ENCODE data around the gene FBXL17. TPM values are rescaled to one million over a fixed set of nuclear protein-coding genes. Genes with fewer than 3 reads are reported as not detected.

FBXL17 gene
- total RNA-seq: 10 to 100 TPM; 10.7 to 31.6 (median 22.1) TPM

GRCh38 chr5:108381954-108382783 is at the start of gene FBXL17:
Gene FBXL17 (minus strand): TSS chr5:108382098.
- H3K4me3 ChIP-seq: peak within 1 kb of the TSS; percentile 80 to 94 (median 86)
- TF ChIP-seq, protein P1, sequence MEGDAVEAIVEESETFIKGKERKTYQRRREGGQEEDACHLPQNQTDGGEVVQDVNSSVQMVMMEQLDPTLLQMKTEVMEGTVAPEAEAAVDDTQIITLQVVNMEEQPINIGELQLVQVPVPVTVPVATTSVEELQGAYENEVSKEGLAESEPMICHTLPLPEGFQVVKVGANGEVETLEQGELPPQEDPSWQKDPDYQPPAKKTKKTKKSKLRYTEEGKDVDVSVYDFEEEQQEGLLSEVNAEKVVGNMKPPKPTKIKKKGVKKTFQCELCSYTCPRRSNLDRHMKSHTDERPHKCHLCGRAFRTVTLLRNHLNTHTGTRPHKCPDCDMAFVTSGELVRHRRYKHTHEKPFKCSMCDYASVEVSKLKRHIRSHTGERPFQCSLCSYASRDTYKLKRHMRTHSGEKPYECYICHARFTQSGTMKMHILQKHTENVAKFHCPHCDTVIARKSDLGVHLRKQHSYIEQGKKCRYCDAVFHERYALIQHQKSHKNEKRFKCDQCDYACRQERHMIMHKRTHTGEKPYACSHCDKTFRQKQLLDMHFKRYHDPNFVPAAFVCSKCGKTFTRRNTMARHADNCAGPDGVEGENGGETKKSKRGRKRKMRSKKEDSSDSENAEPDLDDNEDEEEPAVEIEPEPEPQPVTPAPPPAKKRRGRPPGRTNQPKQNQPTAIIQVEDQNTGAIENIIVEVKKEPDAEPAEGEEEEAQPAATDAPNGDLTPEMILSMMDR (IDR thresholded peaks at IDR 0.05): peak in 4 of 6 experiments; percentile 1 to 20 (median 14)
- peak; percentile 84 to 86 for TF ChIP-seq POLR2A (IDR thresholded peaks at IDR 0.05)
- no peaks in the 10 kb centered on the region for H3K27me3 ChIP-seq
- H3K4me1 ChIP-seq: peaks cover 0 to 28% (median 5%) of the 10 kb centered on the region in 4 donors
- peak; percentile 94 to 98 (median 96) for DNase-seq
- peak within 1 kb of the TSS; percentile 99 to 100 (median 100) for H3K27ac ChIP-seq
- no peaks in the 10 kb centered on the region for H3K36me3 ChIP-seq
- H3K9me3 ChIP-seq: no peaks in the 10 kb centered on the region

DNA sequence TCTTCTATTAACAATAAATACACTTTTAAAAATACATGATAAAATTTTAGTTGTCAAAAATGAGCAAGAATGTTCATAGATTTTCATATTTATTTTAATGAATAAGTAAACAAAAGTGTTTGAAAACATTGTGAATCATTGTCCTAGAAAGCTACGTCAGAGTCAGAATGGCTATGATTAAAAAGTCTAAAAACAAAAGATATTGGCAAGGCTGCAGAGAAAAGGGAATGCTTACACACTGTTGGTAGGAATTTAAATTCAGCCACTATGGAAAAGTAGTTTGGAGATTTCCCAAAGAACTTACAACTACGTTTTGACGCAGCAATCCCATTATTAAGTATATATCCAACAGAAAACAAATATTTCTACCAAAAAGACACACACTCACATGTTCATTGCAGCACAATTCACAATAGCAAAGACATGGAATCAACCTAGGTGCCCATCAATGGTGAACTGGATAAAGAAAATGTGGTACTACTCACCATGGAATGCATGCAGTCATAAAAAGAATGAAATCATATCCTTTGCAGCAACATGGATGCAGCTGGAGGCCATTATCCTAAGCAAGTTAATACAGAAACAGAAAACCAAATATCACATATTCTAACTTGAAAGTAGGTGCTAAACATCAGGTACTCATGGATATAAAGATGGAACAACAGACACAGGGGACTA is 49.2 kb upstream of the FBXL17 start:
- H3K27me3 ChIP-seq: no peaks in the 10 kb centered on the region
- no peaks in the 10 kb centered on the region for H3K9me3 ChIP-seq
- H3K4me3 ChIP-seq: no peak overlapping the region
- H3K27ac ChIP-seq: no peak overlapping the region
- H3K4me1 ChIP-seq: no peaks in the 10 kb centered on the region
- TF ChIP-seq, protein P1 (IDR thresholded peaks at IDR 0.05): no peak
- TF ChIP-seq POLR2A (IDR thresholded peaks at IDR 0.05): no peak
- H3K36me3 ChIP-seq: no peaks in the 10 kb centered on the region
- no peak for DNase-seq

DNA sequence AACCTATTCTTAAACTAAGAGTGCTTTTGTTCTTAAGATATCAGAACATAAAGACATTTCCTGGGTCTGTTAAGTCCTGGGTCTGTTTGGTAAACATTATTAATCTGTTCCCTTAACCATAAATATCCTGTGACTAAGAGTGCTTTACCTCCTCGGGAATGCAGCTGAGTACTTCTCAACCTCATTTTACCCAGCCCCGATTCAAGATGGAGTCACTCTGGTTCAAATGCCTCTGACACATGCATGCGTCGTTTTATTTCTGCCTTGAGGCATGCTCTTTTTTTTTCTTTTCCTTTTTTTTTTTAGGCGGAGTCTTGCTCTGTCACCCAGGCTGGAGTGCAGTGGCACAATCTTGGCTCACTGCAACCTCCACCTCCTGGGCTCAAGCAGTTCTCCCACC is 39.8 kb upstream of the FBXL17 start:
- no peaks in the 10 kb centered on the region for H3K27me3 ChIP-seq
- no peaks in the 10 kb centered on the region for H3K4me1 ChIP-seq
- no peaks in the 10 kb centered on the region for H3K9me3 ChIP-seq
- TF ChIP-seq, protein P1 (IDR thresholded peaks at IDR 0.05): no peak
- no peak for TF ChIP-seq POLR2A (IDR thresholded peaks at IDR 0.05)
- no peak for DNase-seq
- H3K27ac ChIP-seq: no peak overlapping the region
- no peaks in the 10 kb centered on the region for H3K36me3 ChIP-seq
- H3K4me3 ChIP-seq: no peak overlapping the region

- no peaks in the 10 kb centered on the region for H3K36me3 ChIP-seq
- H3K9me3 ChIP-seq: no peaks in the 10 kb centered on the region
- TF ChIP-seq POLR2A (IDR thresholded peaks at IDR 0.05): no peak
- TF ChIP-seq, protein P1 (IDR thresholded peaks at IDR 0.05): no peak
- no peak overlapping the region for H3K4me3 ChIP-seq
- no peak for DNase-seq
- H3K27ac ChIP-seq: no peak overlapping the region
- H3K27me3 ChIP-seq: no peaks in the 10 kb centered on the region
- H3K4me1 ChIP-seq: no peaks in the 10 kb centered on the region
Measured at GRCh38 chr5:108420755-108421154, 38.9 kb upstream of the FBXL17 start.

DNA sequence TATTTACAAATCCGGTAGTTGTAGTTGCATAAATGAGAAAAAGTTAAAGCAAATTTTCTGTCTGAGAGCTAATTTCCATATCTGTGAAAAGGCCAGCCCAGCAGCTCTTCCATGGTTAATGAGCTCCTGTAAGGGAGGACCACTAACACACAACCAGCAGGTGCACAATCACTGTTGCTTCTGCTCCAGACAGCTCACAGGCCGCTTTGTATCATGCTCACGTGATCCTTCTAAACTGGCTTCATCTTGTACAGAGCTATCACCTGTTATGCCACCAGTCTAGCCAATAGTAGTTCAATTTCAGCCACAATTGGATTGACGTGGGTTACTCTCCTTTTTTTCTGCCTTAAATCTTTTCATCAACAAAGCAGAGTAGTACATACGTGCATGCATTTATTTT is 38.3 kb upstream of the FBXL17 start:
- Histone ChIP-seq H3K36me3 (no peaks in the 10 kb centered on the region), H3K4me3 (no peak overlapping the region), H3K4me1 (no peaks in the 10 kb centered on the region), H3K27ac (no peak overlapping the region), H3K9me3 (no peaks in the 10 kb centered on the region), H3K27me3 (no peaks in the 10 kb centered on the region)
- no peak for TF ChIP-seq POLR2A (IDR thresholded peaks at IDR 0.05)
- DNase-seq: no peak

DNA sequence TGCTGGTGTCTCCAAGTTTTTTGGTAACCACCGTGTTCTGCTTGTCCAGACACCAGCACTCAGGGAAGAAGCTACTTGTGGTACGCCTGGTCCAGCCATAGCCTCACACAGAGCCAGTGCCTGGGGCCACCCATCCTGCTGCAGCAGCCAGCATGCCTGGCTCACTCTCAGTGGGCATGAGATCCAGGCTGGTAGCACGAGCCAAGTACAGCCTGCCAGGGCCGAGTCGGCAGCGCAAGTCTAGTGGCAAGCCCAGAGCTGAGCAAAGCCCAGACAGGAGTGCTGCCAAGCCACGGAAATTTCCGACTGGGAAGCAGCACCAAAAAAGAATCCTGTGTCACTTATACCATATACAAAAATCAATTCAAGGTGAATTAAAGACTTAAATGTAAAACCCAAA is 36.3 kb upstream of the FBXL17 start:
- DNase-seq: no peak
- TF ChIP-seq, protein P1 (IDR thresholded peaks at IDR 0.05): no peak
- no peak for TF ChIP-seq POLR2A (IDR thresholded peaks at IDR 0.05)
- no peak overlapping the region for H3K4me3 ChIP-seq
- H3K9me3 ChIP-seq: no peaks in the 10 kb centered on the region
- H3K27ac ChIP-seq: no peak overlapping the region
- no peaks in the 10 kb centered on the region for H3K27me3 ChIP-seq
- H3K4me1 ChIP-seq: no peaks in the 10 kb centered on the region
- H3K36me3 ChIP-seq: no peaks in the 10 kb centered on the region

Measured in Peyer's patch (tissue), 4 donors.